ENCODE results near the gene RPL39.

The RPL39 gene

GRCh38 chrX:119791437-119792231 is at the start of gene RPL39:
TSS of gene RPL39 (minus strand) at chrX:119791630. CDS start at chrX:119791576, 54 bp downstream.
- H3K79me2 ChIP-seq (ENCODE audit: insufficient read depth, low read length) = peaks cover 51% of the 10 kb centered on the region

GRCh38 chrX:119833905-119834304 is 42.5 kb upstream of the RPL39 start:
- Histone ChIP-seq H3K36me3 (ENCODE audit: low read length) (0 out of 2 replicates have a peak, but pooled peaks cover 2% of the 10 kb centered on the region), H3K27ac (ENCODE audit: low read depth, low read length) (no peak overlapping the region), H3K9me3 (ENCODE audit: insufficient read depth, low read length) (no peaks in the 10 kb centered on the region), H2AFZ (ENCODE audit: low read depth, low read length, severe bottlenecking) (no peak overlapping the region), H3K79me2 (ENCODE audit: insufficient read depth, low read length) (no peaks in the 10 kb centered on the region), H3K4me3 (ENCODE audit: insufficient read depth, low read length, poor library complexity, severe bottlenecking) (no peak overlapping the region), H3K9ac (ENCODE audit: low read length) (no peak overlapping the region), H3K27me3 (ENCODE audit: low read length) (no peaks in the 10 kb centered on the region), H4K20me1 (ENCODE audit: low read depth, low read length) (no peaks in the 10 kb centered on the region), H3F3A (ENCODE audit: insufficient read depth) (no peaks in the 10 kb centered on the region), H3K9me2 (replicated peaks; ENCODE audit: insufficient read depth, low read length) (no peaks in the 10 kb centered on the region), H3K4me2 (ENCODE audit: low read depth, low read length, poor library complexity, severe bottlenecking) (no peak overlapping the region)
- TF ChIP-seq EZH2phosphoT487 (conservative IDR thresholded peaks at IDR 0.05; ENCODE audit: low read length) (no peak), CTCF (IDR thresholded peaks at IDR 0.05; ENCODE audit: insufficient read depth, low read length, poor library complexity, severe bottlenecking) (no peak)

More at GRCh38 chrX:119791437-119792231, at the start of gene RPL39:
- no peaks in the 10 kb centered on the region for H3K9me2 ChIP-seq (replicated peaks; ENCODE audit: insufficient read depth, low read length)
- H3K9me3 ChIP-seq (ENCODE audit: insufficient read depth, low read length) = no peaks in the 10 kb centered on the region
- H3K4me2 ChIP-seq (ENCODE audit: low read depth, low read length, poor library complexity, severe bottlenecking) = peak within 1 kb of the TSS; percentile 98
- H3K36me3 ChIP-seq (ENCODE audit: low read length) = peaks cover 11% of the 10 kb centered on the region
- H3F3A ChIP-seq (ENCODE audit: insufficient read depth) = peaks cover 8% of the 10 kb centered on the region; the same call in 1 of the 2 replicates
- peak within 1 kb of the TSS; percentile 67 for H3K4me3 ChIP-seq (ENCODE audit: insufficient read depth, low read length, poor library complexity, severe bottlenecking)
- H3K27me3 ChIP-seq (ENCODE audit: low read length) = no peaks in the 10 kb centered on the region
- peak within 1 kb of the TSS; percentile 90 for H3K9ac ChIP-seq (ENCODE audit: low read length)
- peak within 1 kb of the TSS; percentile 79 for H2AFZ ChIP-seq (ENCODE audit: low read depth, low read length, severe bottlenecking)
- no peak for TF ChIP-seq CTCF (IDR thresholded peaks at IDR 0.05; ENCODE audit: insufficient read depth, low read length, poor library complexity, severe bottlenecking)
- TF ChIP-seq EZH2phosphoT487 (conservative IDR thresholded peaks at IDR 0.05; ENCODE audit: low read length) = no peak
- peaks cover 25% of the 10 kb centered on the region for H4K20me1 ChIP-seq (ENCODE audit: low read depth, low read length)
- H3K27ac ChIP-seq (ENCODE audit: low read depth, low read length) = peak within 1 kb of the TSS; percentile 93

- H3K9me2 ChIP-seq (replicated peaks; ENCODE audit: insufficient read depth, low read length) = no peaks in the 10 kb centered on the region
- H3K36me3 ChIP-seq (ENCODE audit: low read length) = no peaks in the 10 kb centered on the region
- no peaks in the 10 kb centered on the region for H3K79me2 ChIP-seq (ENCODE audit: insufficient read depth, low read length)
- H3K9ac ChIP-seq (ENCODE audit: low read length) = no peak overlapping the region
- H4K20me1 ChIP-seq (ENCODE audit: low read depth, low read length) = no peaks in the 10 kb centered on the region
- no peaks in the 10 kb centered on the region for H3F3A ChIP-seq (ENCODE audit: insufficient read depth)
- no peaks in the 10 kb centered on the region for H3K9me3 ChIP-seq (ENCODE audit: insufficient read depth, low read length)
- TF ChIP-seq EZH2phosphoT487 (conservative IDR thresholded peaks at IDR 0.05; ENCODE audit: low read length) = no peak
- no peak for TF ChIP-seq CTCF (IDR thresholded peaks at IDR 0.05; ENCODE audit: insufficient read depth, low read length, poor library complexity, severe bottlenecking)
- H3K4me3 ChIP-seq (ENCODE audit: insufficient read depth, low read length, poor library complexity, severe bottlenecking) = no peak overlapping the region
- no peak overlapping the region for H3K4me2 ChIP-seq (ENCODE audit: low read depth, low read length, poor library complexity, severe bottlenecking)
- no peak overlapping the region for H2AFZ ChIP-seq (ENCODE audit: low read depth, low read length, severe bottlenecking)
- no peak overlapping the region for H3K27ac ChIP-seq (ENCODE audit: low read depth, low read length)
- H3K27me3 ChIP-seq (ENCODE audit: low read length) = no peaks in the 10 kb centered on the region
Measured at GRCh38 chrX:119828446-119828845, 37.0 kb upstream of the RPL39 start.

Data from SU-DHL-6 (cell line).